Gastrocnemius medialis (tissue), 4 donors: Measurements from ENCODE around the gene PCSK5. TPM values are rescaled to one million over a fixed set of nuclear protein-coding genes. Genes with fewer than 3 reads are reported as not detected.

ENCODE experiments used
- ATAC-seq, 2 donors: fragments of 150-250 bp; one replicate each; pipeline ENCODE4 v1.9.1; 2016
- DNase-seq, 2 donors: peaks; one replicate each; pipeline ENCODE4 v3.0.0-alpha.2; 2019
- H3K27ac ChIP-seq, 4 donors: fragments of 200-600 bp; sonication (generic); 1 replicate in 1 of 4; 2 replicates in 3 of 4; pipeline ENCODE4 v1.5.1; 2016 to 2018; ENCODE audit warnings: mild to moderate bottlenecking in 2 of 4, moderate library complexity in 1 of 4
- H3K27me3 ChIP-seq, 3 donors: fragments of 200-600 bp; sonication (generic) in 2 of 3; 1 replicate in 1 of 3; 2 replicates in 2 of 3; pipeline versions ENCODE4 v1.5.1 to v1.6.0; 2016 to 2019; ENCODE audit warnings: mild to moderate bottlenecking in 1 of 3, moderate library complexity in 1 of 3
- H3K36me3 ChIP-seq, 2 donors: fragments of 200-600 bp; sonication (generic) in 1 of 2; one replicate each; pipeline ENCODE4 v1.5.1; 2017 to 2018
- H3K4me1 ChIP-seq, 2 donors: fragments of 200-600 bp; sonication (generic) in 1 of 2; one replicate each; pipeline ENCODE4 v1.5.1; 2016 to 2017; ENCODE audit warnings: mild to moderate bottlenecking in 2 of 2
- H3K4me3 ChIP-seq, 4 donors: fragments of 200-600 bp; sonication (generic) in 3 of 4; 1 replicate in 1 of 4; 2 replicates in 3 of 4; pipeline ENCODE4 v1.5.1; 2016 to 2019; ENCODE audit warnings: mild to moderate bottlenecking in 2 of 4
- H3K9me3 ChIP-seq, 3 donors: fragments of 200-600 bp; sonication (generic) in 2 of 3; 1 replicate in 1 of 3; 2 replicates in 2 of 3; pipeline ENCODE4 v1.5.1; 2016 to 2019
- POLR2A ChIP-seq, 2 donors: fragments of 450-650 bp; IDR thresholded peaks; one replicate each; pipeline ENCODE4 v1.6.1; 2017; ENCODE audit warnings: antibody characterized with exemption in 2 of 2, mild to moderate bottlenecking in 2 of 2, moderate library complexity in 2 of 2
- in situ Hi-C, 4 donors: fragments of 200-750 bp; cut with MboI; loops; one replicate each; pipeline versions ENCODE4 v1.15.0 to v1.8.0; 2017; ENCODE audit warnings: low sequenced_read_pairs in 4 of 4
- intact Hi-C: fragments of 100-400 bp; cut with DNase I; formaldehyde crosslinking; loops from one replicate; pipeline ENCODE4 v1.15.1; 2023; ENCODE audit warnings: low total_unique reads
- total RNA-seq, 4 donors: library from RNA; depleted of rRNA; stranded (reverse); fragments of >200 nt; gene quantifications; one replicate each; pipeline versions ENCODE4 v1.1.0 to v1.2.3, GENCODE V29; 2016
- TF ChIP-seq, protein P1 (sequence below), 5 experiments: fragments of 450-650 bp in 3 of 5; fragments of 200-600 bp in 2 of 5; sonication (generic) in 2 of 5; IDR thresholded peaks in 4 of 5; conservative IDR thresholded peaks in 1 of 5; 1 replicate in 4 of 5; 2 replicates in 1 of 5; pipeline ENCODE4 v1.5.1; 2016 to 2019; ENCODE audit warnings: antibody characterized with exemption in 5 of 5, mild to moderate bottlenecking in 3 of 5, moderate library complexity in 3 of 5

The PCSK5 gene
- total RNA-seq, 4 donors from 2014 or later = 1.3 to 8.3 (median 3.2) TPM

DNA sequence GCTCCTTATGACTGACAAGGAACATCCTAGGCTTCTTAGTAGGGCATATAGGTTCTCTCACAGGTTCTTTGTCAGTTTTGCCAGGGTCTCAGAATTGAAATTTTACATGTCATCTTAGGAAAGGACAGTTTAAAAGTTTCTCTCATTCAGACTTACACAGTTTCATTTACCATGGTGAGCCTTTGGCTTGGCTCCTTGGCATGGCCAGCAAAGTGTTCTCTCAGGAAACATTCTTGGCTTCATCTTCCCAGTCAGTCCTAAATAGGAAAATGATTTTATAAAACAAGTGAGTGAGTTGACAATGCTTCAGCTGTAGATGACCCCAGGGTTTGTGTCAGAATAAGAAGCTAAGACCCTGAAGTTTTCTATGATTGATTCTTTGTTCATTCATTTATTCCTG lies 191.6 kb downstream of the PCSK5 start:
- peaks cover 0 to 10% of the 10 kb centered on the region in 2 donors for H3K4me1 ChIP-seq
- DNase-seq (no peak), ATAC-seq (no peak)
- no peaks in the 10 kb centered on the region for H3K36me3 ChIP-seq
- H3K4me3 ChIP-seq = no peak overlapping the region
- in situ Hi-C loops (no loop called here), intact Hi-C loops (loop anchor here (10.0 kb wide), 1 partner anchor 223 kb away; no protein-coding TSS in a partner anchor)
- H3K27me3 ChIP-seq = no peaks in the 10 kb centered on the region
- no peak for TF ChIP-seq POLR2A (IDR thresholded peaks at IDR 0.05)
- TF ChIP-seq, protein P1, sequence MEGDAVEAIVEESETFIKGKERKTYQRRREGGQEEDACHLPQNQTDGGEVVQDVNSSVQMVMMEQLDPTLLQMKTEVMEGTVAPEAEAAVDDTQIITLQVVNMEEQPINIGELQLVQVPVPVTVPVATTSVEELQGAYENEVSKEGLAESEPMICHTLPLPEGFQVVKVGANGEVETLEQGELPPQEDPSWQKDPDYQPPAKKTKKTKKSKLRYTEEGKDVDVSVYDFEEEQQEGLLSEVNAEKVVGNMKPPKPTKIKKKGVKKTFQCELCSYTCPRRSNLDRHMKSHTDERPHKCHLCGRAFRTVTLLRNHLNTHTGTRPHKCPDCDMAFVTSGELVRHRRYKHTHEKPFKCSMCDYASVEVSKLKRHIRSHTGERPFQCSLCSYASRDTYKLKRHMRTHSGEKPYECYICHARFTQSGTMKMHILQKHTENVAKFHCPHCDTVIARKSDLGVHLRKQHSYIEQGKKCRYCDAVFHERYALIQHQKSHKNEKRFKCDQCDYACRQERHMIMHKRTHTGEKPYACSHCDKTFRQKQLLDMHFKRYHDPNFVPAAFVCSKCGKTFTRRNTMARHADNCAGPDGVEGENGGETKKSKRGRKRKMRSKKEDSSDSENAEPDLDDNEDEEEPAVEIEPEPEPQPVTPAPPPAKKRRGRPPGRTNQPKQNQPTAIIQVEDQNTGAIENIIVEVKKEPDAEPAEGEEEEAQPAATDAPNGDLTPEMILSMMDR (IDR thresholded peaks at IDR 0.05 in 4 of 5, conservative IDR thresholded peaks at IDR 0.05 in 1 of 5) = no peak
- H3K27ac ChIP-seq = no peak overlapping the region
- H3K9me3 ChIP-seq = peaks cover 0 to 5% (median 0%) of the 10 kb centered on the region in 3 donors

DNA sequence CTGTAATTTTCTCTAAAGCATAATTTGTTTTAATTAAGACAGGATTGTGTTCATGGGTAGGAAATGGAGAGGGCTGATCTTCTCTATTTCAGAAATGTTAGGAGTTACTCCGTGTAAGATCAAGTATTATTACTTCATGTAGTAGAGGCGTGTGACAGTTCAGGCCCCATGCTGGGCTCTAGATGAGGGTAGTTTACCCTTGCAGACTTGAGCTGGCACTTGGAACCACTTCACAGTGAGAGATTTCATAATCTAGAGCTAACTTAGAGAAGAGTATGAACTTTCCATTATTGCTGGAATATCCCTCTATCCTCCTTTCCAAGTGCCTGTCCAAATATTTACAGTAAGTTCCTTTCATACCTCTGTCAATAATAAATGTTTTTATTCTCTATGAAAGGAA lies 195.1 kb downstream of the PCSK5 start:
- TF ChIP-seq POLR2A (IDR thresholded peaks at IDR 0.05) = no peak
- TF ChIP-seq, protein P1 (IDR thresholded peaks at IDR 0.05 in 4 of 5, conservative IDR thresholded peaks at IDR 0.05 in 1 of 5) = no peak
- Histone ChIP-seq H3K36me3 (no peaks in the 10 kb centered on the region), H3K9me3 (no peaks in the 10 kb centered on the region), H3K27ac (no peak overlapping the region), H3K27me3 (no peaks in the 10 kb centered on the region), H3K4me1 (peaks cover 0 to 23% of the 10 kb centered on the region in 2 donors), H3K4me3 (no peak overlapping the region)
- no peak for DNase-seq
- intact Hi-C loops = loop anchor here (10.0 kb wide), 1 partner anchor 219 kb away; no protein-coding TSS in a partner anchor
- in situ Hi-C loops = no loop called here
- no peak for ATAC-seq

DNA sequence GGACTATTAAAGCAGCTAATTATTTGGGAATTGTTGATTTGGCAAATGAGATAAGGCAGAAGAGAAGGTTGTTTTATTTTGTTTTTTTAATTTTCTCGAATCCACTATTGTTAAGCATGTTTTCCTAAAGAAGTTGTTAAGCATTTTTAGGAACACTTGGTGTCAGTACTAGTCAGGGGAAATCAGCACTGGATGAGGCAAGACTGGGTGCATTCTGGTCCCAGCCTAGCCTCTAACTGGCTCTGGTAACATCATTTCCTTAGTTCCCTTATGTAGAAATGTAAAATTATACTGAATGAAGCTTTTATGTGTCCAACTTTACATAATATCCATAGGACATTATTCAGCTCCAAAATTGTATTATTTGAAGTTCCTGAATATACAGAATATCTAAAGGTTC lies 196.1 kb downstream of the PCSK5 start:
- TF ChIP-seq POLR2A (IDR thresholded peaks at IDR 0.05) = no peak
- TF ChIP-seq, protein P1 (IDR thresholded peaks at IDR 0.05 in 4 of 5, conservative IDR thresholded peaks at IDR 0.05 in 1 of 5) = no peak
- Histone ChIP-seq H3K36me3 (no peaks in the 10 kb centered on the region), H3K27ac (no peak overlapping the region), H3K4me1 (peaks cover 0 to 23% of the 10 kb centered on the region in 2 donors), H3K4me3 (no peak overlapping the region), H3K9me3 (no peaks in the 10 kb centered on the region), H3K27me3 (no peaks in the 10 kb centered on the region)
- DNase-seq (no peak), ATAC-seq (no peak)
- in situ Hi-C loops = no loop called here
- intact Hi-C loops = loop anchor here (10.0 kb wide), 1 partner anchor 218 kb away; no protein-coding TSS in a partner anchor

DNA sequence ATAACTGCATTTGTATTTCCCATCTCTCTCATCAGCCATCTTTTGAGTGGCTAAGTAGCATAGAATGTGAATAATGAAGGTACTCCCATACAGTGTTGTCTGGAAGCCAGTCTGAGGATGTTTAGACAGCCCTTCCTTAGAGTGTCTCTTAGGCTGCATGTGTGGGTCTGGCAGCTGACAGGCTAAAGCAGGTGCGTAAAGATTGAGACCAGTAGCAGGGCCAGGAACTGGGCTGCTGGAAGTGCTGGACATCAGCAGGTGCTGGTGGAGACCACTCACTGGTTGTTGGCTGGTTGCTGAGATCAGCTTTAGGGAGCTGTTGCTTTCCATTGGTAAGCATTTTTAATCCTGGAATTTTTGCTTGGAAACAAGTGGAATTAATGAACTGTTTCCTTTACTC lies 197.5 kb downstream of the PCSK5 start:
- no peaks in the 10 kb centered on the region for H3K27me3 ChIP-seq
- no peak overlapping the region for H3K27ac ChIP-seq
- no peaks in the 10 kb centered on the region for H3K36me3 ChIP-seq
- no peak overlapping the region for H3K4me3 ChIP-seq
- no peaks in the 10 kb centered on the region for H3K9me3 ChIP-seq
- TF ChIP-seq, protein P1 (IDR thresholded peaks at IDR 0.05 in 4 of 5, conservative IDR thresholded peaks at IDR 0.05 in 1 of 5) = no peak
- TF ChIP-seq POLR2A (IDR thresholded peaks at IDR 0.05) = no peak
- intact Hi-C loops = loop anchor here (10.0 kb wide), 1 partner anchor 217 kb away; no protein-coding TSS in a partner anchor
- peaks cover 0 to 13% of the 10 kb centered on the region in 2 donors for H3K4me1 ChIP-seq
- DNase-seq (no peak), ATAC-seq (no peak)
- in situ Hi-C loops = no loop called here

DNA sequence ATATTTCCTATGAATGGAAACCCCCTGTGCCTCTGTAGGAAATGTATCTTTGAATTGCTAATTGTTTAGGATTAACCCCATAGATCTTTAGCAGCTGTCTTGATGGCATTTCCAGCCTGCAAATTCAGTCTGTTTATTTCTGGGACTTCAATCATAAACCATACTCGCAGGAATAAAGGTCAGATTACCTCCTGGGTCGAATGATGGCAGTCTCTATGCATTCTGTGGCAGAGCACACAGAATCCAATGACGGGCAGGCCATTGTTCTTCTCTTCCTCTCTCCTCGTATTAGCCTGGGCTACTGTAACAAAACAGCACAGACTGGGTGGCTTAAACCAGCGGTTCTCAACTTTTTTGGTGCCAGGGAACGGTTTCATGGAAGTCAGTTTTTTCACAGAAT lies 199.9 kb downstream of the PCSK5 start:
- Histone ChIP-seq H3K4me3 (no peak overlapping the region), H3K27ac (no peak overlapping the region), H3K27me3 (no peaks in the 10 kb centered on the region), H3K36me3 (no peaks in the 10 kb centered on the region), H3K4me1 (peaks cover 0 to 13% of the 10 kb centered on the region in 2 donors), H3K9me3 (no peaks in the 10 kb centered on the region)
- ATAC-seq = no peak
- intact Hi-C loops (loop anchor here (5.0 kb wide), 1 partner anchor 512 kb away; no protein-coding TSS in a partner anchor), in situ Hi-C loops (no loop called here)
- TF ChIP-seq, protein P1 (IDR thresholded peaks at IDR 0.05 in 4 of 5, conservative IDR thresholded peaks at IDR 0.05 in 1 of 5) = no peak
- no peak for TF ChIP-seq POLR2A (IDR thresholded peaks at IDR 0.05)
- no peak for DNase-seq
